ENCODE measurements around the gene SIT1. TPM values are rescaled to one million over a fixed set of nuclear protein-coding genes. Genes with fewer than 3 reads are reported as not detected.
A peak's percentile ranks its signal among the peaks of the same experiment; 100 is the strongest.
"Not testable (repeated sequence)": the region's sequence is repeated elsewhere in the genome, so short reads cannot be mapped to it uniquely, and the experiment has no call there.

SIT1 gene
- total RNA-seq, 2 donors from 2014 or later, result 0.68 TPM; not detected in 1

GRCh38 chr9:35646533-35647265 is 4.0 kb downstream of the SIT1 start:
- H3K9me3 ChIP-seq, result no peaks in the 10 kb centered on the region

GRCh38 chr9:35646153-35646532 is 4.6 kb downstream of the SIT1 start:
- peak overlapping the region; percentile 86 for H3K4me3 ChIP-seq
- peaks cover 21 to 54% of the 10 kb centered on the region in 2 donors for H3K4me1 ChIP-seq (ENCODE audit: control insufficient read depth in 1 of 2, low read depth in 2 of 2)
- TF ChIP-seq CTCF (IDR thresholded peaks at IDR 0.05), result no peak
- ATAC-seq (ENCODE audit: insufficient number of reproducible peaks, low FRiP score, low read depth) (no peak), DNase-seq (ENCODE audit: low spot score) (no peak)
- no peaks in the 10 kb centered on the region for H3K9me3 ChIP-seq
- H3K36me3 ChIP-seq, result no peaks in the 10 kb centered on the region
- no peaks in the 10 kb centered on the region for H3K27me3 ChIP-seq (replicated peaks; ENCODE audit: insufficient read depth)
- H3K27ac ChIP-seq, result peak overlapping the region; percentile 91 to 96

More at GRCh38 chr9:35646533-35647265, 4.0 kb downstream of the SIT1 start:
- Histone ChIP-seq H3K36me3 (no peaks in the 10 kb centered on the region), H3K4me3 (peak overlapping the region; percentile 86), H3K27me3 (replicated peaks; ENCODE audit: insufficient read depth) (no peaks in the 10 kb centered on the region), H3K4me1 (ENCODE audit: control insufficient read depth in 1 of 2, low read depth in 2 of 2) (peaks cover 21 to 58% of the 10 kb centered on the region in 2 donors), H3K27ac (peak overlapping the region; percentile 91 to 96)
- DNase-seq (ENCODE audit: low spot score) (peak; percentile 73), ATAC-seq (ENCODE audit: insufficient number of reproducible peaks, low FRiP score, low read depth) (peak; percentile 80)
- peak; percentile 94 for TF ChIP-seq CTCF (IDR thresholded peaks at IDR 0.05)

GRCh38 chr9:35645736-35646135 is 5.0 kb downstream of the SIT1 start:
- peak overlapping the region; percentile 91 to 96 for H3K27ac ChIP-seq

GRCh38 chr9:35643046-35643445 is 7.7 kb downstream of the SIT1 start:
- H3K9me3 ChIP-seq, result no peaks in the 10 kb centered on the region
- ATAC-seq (ENCODE audit: insufficient number of reproducible peaks, low FRiP score, low read depth) (no peak), DNase-seq (ENCODE audit: low spot score) (no peak)
- H3K36me3 ChIP-seq, result no peaks in the 10 kb centered on the region
- H3K4me1 ChIP-seq (ENCODE audit: control insufficient read depth in 1 of 2, low read depth in 2 of 2), result peaks cover 4 to 23% of the 10 kb centered on the region in 2 donors
- no peak overlapping the region for H3K4me3 ChIP-seq
- no peaks in the 10 kb centered on the region for H3K27me3 ChIP-seq (replicated peaks; ENCODE audit: insufficient read depth)
- no peak for TF ChIP-seq CTCF (IDR thresholded peaks at IDR 0.05)
- H3K27ac ChIP-seq, result no peak overlapping the region

More at GRCh38 chr9:35645736-35646135, 5.0 kb downstream of the SIT1 start:
- Histone ChIP-seq H3K4me1 (ENCODE audit: control insufficient read depth in 1 of 2, low read depth in 2 of 2) (peaks cover 19 to 50% of the 10 kb centered on the region in 2 donors), H3K4me3 (peak overlapping the region; percentile 86)
- not testable (repeated sequence) for H3K9me3 ChIP-seq; H3K27me3 ChIP-seq (replicated peaks; ENCODE audit: insufficient read depth); H3K36me3 ChIP-seq; ATAC-seq (ENCODE audit: insufficient number of reproducible peaks, low FRiP score, low read depth); DNase-seq (ENCODE audit: low spot score)

- not testable (repeated sequence) for H3K9me3 ChIP-seq; ATAC-seq (ENCODE audit: insufficient number of reproducible peaks, low FRiP score, low read depth); H3K36me3 ChIP-seq; H3K4me3 ChIP-seq; H3K27me3 ChIP-seq (replicated peaks; ENCODE audit: insufficient read depth); H3K27ac ChIP-seq; DNase-seq (ENCODE audit: low spot score)
- peaks cover 0 to 12% of the 10 kb centered on the region in 2 donors for H3K4me1 ChIP-seq (ENCODE audit: control insufficient read depth in 1 of 2, low read depth in 2 of 2)
Measured at GRCh38 chr9:35641478-35641877, 9.3 kb downstream of the SIT1 start.

GRCh38 chr9:35640431-35640830 is 10.3 kb downstream of the SIT1 start:
- DNase-seq (ENCODE audit: low spot score); ATAC-seq (ENCODE audit: insufficient number of reproducible peaks, low FRiP score, low read depth); H3K27me3 ChIP-seq (replicated peaks; ENCODE audit: insufficient read depth); H3K27ac ChIP-seq; H3K4me3 ChIP-seq; H3K36me3 ChIP-seq; H3K4me1 ChIP-seq (ENCODE audit: control insufficient read depth in 1 of 2, low read depth in 2 of 2); H3K9me3 ChIP-seq: not testable (repeated sequence)

All from thoracic aorta (tissue), 2 donors.